Keratinocyte (primary cell): ENCODE measurements around the gene CDKAL1. TPM values are rescaled to one million over a fixed set of nuclear protein-coding genes. Genes with fewer than 3 reads are reported as not detected.

Experiments
- DNase-seq: peaks from one replicate; pipeline ENCODE4 v3.0.0-alpha.2; 2011; ENCODE audit warnings: low read depth, missing footprints, low spot score
- FAIRE-seq: peaks from 2 replicates; lab custom pipeline; 2011; peaks lifted over from hg19 to GRCh38; lab: Jason Lieb, UNC
- H2AFZ ChIP-seq: 2 replicates; pipeline ENCODE4 v1.6.0; 2012; ENCODE audit warnings: low read length, control low read depth, inconsistent platforms; ENCODE audit not compliant: control insufficient read depth
- H3K27ac ChIP-seq: 2 replicates; pipeline ENCODE4 v1.5.1; 2011; ENCODE audit warnings: low read length; ENCODE audit not compliant: control insufficient read depth, insufficient read depth
- H3K27me3 ChIP-seq: 3 replicates; pipeline ENCODE4 v1.6.0; 2011; ENCODE audit warnings: low read length; ENCODE audit not compliant: control insufficient read depth, insufficient read depth; ENCODE audit errors: extremely low read depth
- H3K36me3 ChIP-seq, 2 experiments: 2 replicates in 1 of 2; 3 replicates in 1 of 2; pipeline ENCODE4 v1.5.1; 2011; ENCODE audit warnings: low read length in 2 of 2, mild to moderate bottlenecking in 1 of 2; ENCODE audit not compliant: control insufficient read depth in 2 of 2, insufficient read depth in 2 of 2; ENCODE audit errors: extremely low read depth in 1 of 2
- H3K4me1 ChIP-seq: 3 replicates; pipeline ENCODE4 v1.5.1; 2011; ENCODE audit warnings: low read length; ENCODE audit not compliant: control insufficient read depth, insufficient read depth; ENCODE audit errors: extremely low read depth
- H3K4me2 ChIP-seq: 3 replicates; pipeline ENCODE4 v1.6.0; 2011; ENCODE audit warnings: low read depth, low read length; ENCODE audit not compliant: control insufficient read depth, insufficient read depth; ENCODE audit errors: extremely low read depth
- H3K4me3 ChIP-seq, 3 experiments: fragments of 200-600 bp in 1 of 3; sonication (generic) in 1 of 3; 2 replicates in 2 of 3; 3 replicates in 1 of 3; pipeline ENCODE4 v1.5.1; 2011 to 2016; ENCODE audit warnings: low read length in 3 of 3, mild to moderate bottlenecking in 3 of 3, control low read depth in 2 of 3, inconsistent platforms in 1 of 3, low read depth in 1 of 3, mixed read lengths in 1 of 3, mixed run types in 1 of 3, moderate library complexity in 1 of 3; ENCODE audit not compliant: control insufficient read depth in 2 of 3, insufficient read depth in 2 of 3; ENCODE audit errors: extremely low read depth in 1 of 3
- H3K79me2 ChIP-seq: 2 replicates; pipeline ENCODE4 v1.6.0; 2012; ENCODE audit warnings: low read length; ENCODE audit not compliant: control insufficient read depth, insufficient read depth
- H3K9ac ChIP-seq: 3 replicates; pipeline ENCODE4 v1.6.0; 2011; ENCODE audit warnings: low read length; ENCODE audit not compliant: control insufficient read depth, insufficient read depth; ENCODE audit errors: extremely low read depth
- H3K9me1 ChIP-seq: 3 replicates; pipeline ENCODE4 v1.6.0; 2011; ENCODE audit warnings: low read length; ENCODE audit not compliant: control insufficient read depth, insufficient read depth; ENCODE audit errors: extremely low read depth
- H3K9me3 ChIP-seq: 2 replicates; pipeline ENCODE4 v1.5.1; 2012; ENCODE audit warnings: low read depth, low read length; ENCODE audit not compliant: control insufficient read depth
- H4K20me1 ChIP-seq: 3 replicates; pipeline ENCODE4 v1.6.0; 2011; ENCODE audit warnings: low read length; ENCODE audit not compliant: control insufficient read depth, insufficient read depth; ENCODE audit errors: extremely low read depth
- CTCF ChIP-seq, 3 experiments: IDR thresholded peaks in 1 of 3; conservative IDR thresholded peaks in 1 of 3; optimal IDR thresholded peaks in 1 of 3; 2 replicates in 2 of 3; 3 replicates in 1 of 3; pipeline versions ENCODE3 to v1.5.1; 2011; ENCODE audit warnings: low read length in 3 of 3, mild to moderate bottlenecking in 3 of 3, moderate library complexity in 2 of 3, control low read depth in 1 of 3, inconsistent platforms in 1 of 3; ENCODE audit not compliant: insufficient read depth in 2 of 3; ENCODE audit errors: extremely low read depth in 1 of 3
- EZH2 ChIP-seq: IDR thresholded peaks from one replicate; pipeline ENCODE4 v1.6.1; 2012; ENCODE audit warnings: inconsistent platforms, mild to moderate bottlenecking, low read length, moderate library complexity
- dilution Hi-C: fragments of 300-500 bp; cut with MboI; formaldehyde crosslinking; loops from one replicate; pipeline ENCODE4 v1.7.0; 2020; ENCODE audit warnings: low sequenced_read_pairs; ENCODE audit not compliant: extremely low pct_ligation_motif_present
- polyA plus RNA-seq, 5 experiments: library from polyadenylated mRNA; depleted of rRNA in 3 of 5; stranded (reverse) in 3 of 5; stranded (forward) in 1 of 5; unstranded in 1 of 5; fragments of >200 nt; gene quantifications; 1 replicate in 1 of 5; 2 replicates in 3 of 5; 3 replicates in 1 of 5; pipeline versions ENCODE4 v1.2.1 to v1.2.3, GENCODE V29; 2011 to 2012; ENCODE audit warnings: missing spikeins in 2 of 5, low read depth in 1 of 5, low replicate concordance in 1 of 5

Gene CDKAL1
- polyA plus RNA-seq, 1 donor (not counting 4 experiments of a cell fraction or from before 2014, with no cell fraction given) = 5.6 TPM

DNA sequence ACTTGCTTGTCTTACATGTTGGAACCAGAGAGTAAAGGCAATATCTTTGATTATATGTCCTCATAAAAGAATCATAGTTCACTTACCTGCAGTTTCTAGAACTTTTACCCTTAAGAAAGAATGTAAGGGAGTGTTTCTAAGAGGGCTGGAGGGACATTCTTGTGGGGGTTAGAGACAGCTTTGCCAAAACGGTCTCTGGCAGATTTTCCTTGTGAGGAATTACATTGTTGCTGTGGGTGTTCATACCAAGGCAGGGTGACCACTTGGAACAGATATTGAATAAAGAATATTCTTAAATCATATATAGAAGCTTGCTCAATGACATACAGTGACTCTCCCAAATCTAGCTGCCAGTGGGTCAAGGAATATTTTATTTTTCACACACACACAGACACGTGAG is 541.7 kb downstream of the CDKAL1 start:
- H3K9ac ChIP-seq = no peak overlapping the region
- H3K27me3 ChIP-seq = no peaks in the 10 kb centered on the region
- dilution Hi-C loops = no loop called here
- DNase-seq (no peak), FAIRE-seq (no peak)
- H3K4me3 ChIP-seq = no peak overlapping the region
- H3K4me2 ChIP-seq = no peak overlapping the region
- H3K9me1 ChIP-seq = no peaks in the 10 kb centered on the region
- H3K4me1 ChIP-seq = no peaks in the 10 kb centered on the region
- no peak overlapping the region for H3K27ac ChIP-seq
- no peak for TF ChIP-seq EZH2
- TF ChIP-seq CTCF (optimal IDR thresholded peaks at IDR 0.05 in 1 of 3, IDR thresholded peaks at IDR 0.05 in 1 of 3, conservative IDR thresholded peaks at IDR 0.05 in 1 of 3; ENCODE audit: extremely low read depth in 1 of 3, insufficient read depth in 2 of 3, low read length in 3 of 3) = no peak
- H2AFZ ChIP-seq = no peak overlapping the region
- no peaks in the 10 kb centered on the region for H3K9me3 ChIP-seq
- no peaks in the 10 kb centered on the region for H3K36me3 ChIP-seq
- H3K79me2 ChIP-seq = no peaks in the 10 kb centered on the region
- no peaks in the 10 kb centered on the region for H4K20me1 ChIP-seq

GRCh38 chr6:21078497-21078896 is 544.2 kb downstream of the CDKAL1 start:
- TF ChIP-seq CTCF (optimal IDR thresholded peaks at IDR 0.05 in 1 of 3, IDR thresholded peaks at IDR 0.05 in 1 of 3, conservative IDR thresholded peaks at IDR 0.05 in 1 of 3; ENCODE audit: extremely low read depth in 1 of 3, insufficient read depth in 2 of 3, low read length in 3 of 3) (no peak), EZH2 (no peak)
- Histone ChIP-seq H3K36me3 (no peaks in the 10 kb centered on the region), H3K9me1 (no peaks in the 10 kb centered on the region), H3K9me3 (no peaks in the 10 kb centered on the region), H3K27me3 (no peaks in the 10 kb centered on the region), H4K20me1 (no peaks in the 10 kb centered on the region), H3K4me1 (no peaks in the 10 kb centered on the region), H2AFZ (no peak overlapping the region), H3K4me2 (no peak overlapping the region), H3K27ac (no peak overlapping the region), H3K79me2 (no peaks in the 10 kb centered on the region), H3K4me3 (no peak overlapping the region), H3K9ac (no peak overlapping the region)
- FAIRE-seq (no peak), DNase-seq (no peak)
- dilution Hi-C loops = no loop called here
